GM23338 (cell line): Measurements from ENCODE around the gene CASQ2. TPM values are rescaled to one million over a fixed set of nuclear protein-coding genes. Genes with fewer than 3 reads are reported as not detected.

Source experiments
- ATAC-seq: fragments of 200-7000 bp; cut with Tn5 transposase; 3 replicates; pipeline ENCODE4 v1.9.1; 2020
- DNase-seq: peaks from one replicate; pipeline ENCODE4 v3.0.0-alpha.2; 2015; ENCODE audit warnings: low spot score
- H2AFZ ChIP-seq: fragments of 200-600 bp; sonication (generic); 2 replicates; pipeline ENCODE4 v1.8.0; 2016; ENCODE audit warnings: antibody characterized with exemption, mild to moderate bottlenecking, moderate library complexity
- H3F3A ChIP-seq: fragments of 200-600 bp; sonication (generic); replicated peaks from 2 replicates; pipeline ENCODE4 v1.8.0; 2017; ENCODE audit warnings: antibody characterized with exemption, mixed run types, low read depth
- H3K27ac ChIP-seq: fragments of 200-600 bp; sonication (generic); 2 replicates; pipeline ENCODE4 v1.6.1; 2016; ENCODE audit warnings: low read depth
- H3K27me3 ChIP-seq: fragments of 200-600 bp; sonication (generic); 2 replicates; pipeline ENCODE4 v1.8.0; 2016; ENCODE audit warnings: mild to moderate bottlenecking, mixed run types, moderate library complexity; ENCODE audit not compliant: insufficient read depth
- H3K36me3 ChIP-seq: fragments of 200-600 bp; sonication (generic); 2 replicates; pipeline ENCODE4 v1.8.0; 2016; ENCODE audit warnings: mild to moderate bottlenecking; ENCODE audit not compliant: insufficient read depth
- H3K4me1 ChIP-seq: fragments of 200-600 bp; sonication (generic); 2 replicates; pipeline ENCODE4 v1.8.0; 2016; ENCODE audit warnings: mild to moderate bottlenecking, moderate library complexity; ENCODE audit not compliant: insufficient read depth
- H3K4me2 ChIP-seq: fragments of 200-600 bp; sonication (generic); 2 replicates; pipeline ENCODE4 v1.7.1; 2017; ENCODE audit warnings: mixed run types
- H3K4me3 ChIP-seq: fragments of 200-600 bp; sonication (generic); 2 replicates; pipeline ENCODE4 v1.6.1; 2016; ENCODE audit warnings: mixed run types
- H3K79me2 ChIP-seq: fragments of 200-600 bp; sonication (generic); replicated peaks from 2 replicates; pipeline ENCODE4 v1.8.0; 2017; ENCODE audit warnings: mild to moderate bottlenecking; ENCODE audit not compliant: insufficient read depth
- H3K9me2 ChIP-seq: fragments of 200-600 bp; sonication (generic); 2 replicates; pipeline ENCODE4 v1.8.0; 2017; ENCODE audit not compliant: insufficient read depth
- H4K20me1 ChIP-seq: fragments of 200-600 bp; sonication (generic); replicated peaks from 2 replicates; pipeline ENCODE4 v1.8.0; 2017; ENCODE audit warnings: mild to moderate bottlenecking; ENCODE audit not compliant: insufficient read depth
- H3K27ac Mint-ChIP-seq: 2 replicates; pipeline ENCODE4 v1.8.0; 2020; ENCODE audit warnings: inconsistent platforms, mild to moderate bottlenecking, moderate library complexity, mixed read lengths
- H3K27me3 Mint-ChIP-seq: 3 replicates; pipeline ENCODE4 v1.8.0; 2022; ENCODE audit warnings: low read depth, mild to moderate bottlenecking, moderate library complexity, mixed read lengths, inconsistent platforms; ENCODE audit not compliant: insufficient read depth, poor library complexity
- H3K36me3 Mint-ChIP-seq: 3 replicates; pipeline ENCODE4 v1.8.0; 2021; ENCODE audit warnings: low read depth, mild to moderate bottlenecking, inconsistent platforms, moderate library complexity, mixed read lengths
- H3K4me1 Mint-ChIP-seq: 3 replicates; pipeline ENCODE4 v1.8.0; 2020; ENCODE audit warnings: mild to moderate bottlenecking, inconsistent platforms, mixed read lengths
- H3K4me3 Mint-ChIP-seq: 3 replicates; pipeline ENCODE4 v1.8.0; 2021; ENCODE audit warnings: moderate library complexity, mild to moderate bottlenecking, inconsistent platforms, mixed read lengths
- H3K9me3 Mint-ChIP-seq: 3 replicates; pipeline ENCODE4 v1.8.0; 2020; ENCODE audit warnings: moderate library complexity, mild to moderate bottlenecking, inconsistent platforms, mixed read lengths
- CTCF ChIP-seq, 2 experiments: fragments of 200-600 bp in 1 of 2; sonication (generic) in 1 of 2; conservative IDR thresholded peaks; 2 replicates each; pipeline versions ENCODE4 v1.5.1 to v1.6.1; 2016 to 2017; ENCODE audit warnings: antibody characterized with exemption in 2 of 2, low read depth in 2 of 2, mild to moderate bottlenecking in 2 of 2, moderate library complexity in 1 of 2
- EZH2 ChIP-seq: fragments of 200-600 bp; sonication (generic); IDR thresholded peaks from one replicate; pipeline ENCODE4 v1.8.0; 2017; ENCODE audit warnings: antibody characterized with exemption, mild to moderate bottlenecking, low read depth; ENCODE audit not compliant: unreplicated experiment
- EZH2phosphoT487 ChIP-seq: fragments of 200-600 bp; sonication (generic); IDR thresholded peaks from one replicate; pipeline ENCODE4 v1.8.1; 2018; ENCODE audit warnings: antibody characterized with exemption; ENCODE audit not compliant: unreplicated experiment
- JUNB ChIP-seq: IDR thresholded peaks from one replicate; pipeline ENCODE4 v1.6.1; 2016; ENCODE audit warnings: antibody characterized with exemption; ENCODE audit not compliant: unreplicated experiment
- NANOG ChIP-seq: IDR thresholded peaks from 2 replicates; pipeline ENCODE4 v1.6.1; 2016; ENCODE audit warnings: antibody characterized with exemption, borderline replicate concordance
- POLR2AphosphoS5 ChIP-seq: IDR thresholded peaks from 2 replicates; pipeline ENCODE4 v1.6.1; 2016; ENCODE audit warnings: antibody characterized with exemption, low read depth
- STAT1 ChIP-seq: IDR thresholded peaks from one replicate; pipeline ENCODE4 v1.6.1; 2016; ENCODE audit warnings: antibody characterized with exemption; ENCODE audit not compliant: unreplicated experiment
- ZNF114 ChIP-seq: fragments of 250-450 bp; sonication (Bioruptor Pico); IDR thresholded peaks from 2 replicates; pipeline ENCODE4 v1.5.0; 2020; ENCODE audit warnings: mild to moderate bottlenecking, moderate library complexity
- ZNF331 ChIP-seq: fragments of 250-450 bp; sonication (Bioruptor Pico); IDR thresholded peaks from 2 replicates; pipeline ENCODE4 v1.5.0; 2020; ENCODE audit warnings: low read depth, mild to moderate bottlenecking, moderate library complexity
- polyA plus RNA-seq: library from polyadenylated mRNA; unstranded; fragments of >200 nt; fragmentation: Nextera tagmentation; extraction: Ambion mirVana; gene quantifications from 2 replicates; pipeline ENCODE4 v1.2.1, GENCODE V29; 2016
- total RNA-seq: library from RNA; depleted of rRNA; stranded (reverse); fragments of >200 nt; shearing (Covaris generic); gene quantifications from 2 replicates; pipeline ENCODE4 v1.2.3, GENCODE V29; 2014
- TF ChIP-seq, protein P1 (sequence below): IDR thresholded peaks from 2 replicates; pipeline ENCODE4 v1.6.1; 2016; ENCODE audit warnings: antibody characterized with exemption
- TF ChIP-seq, protein P2 (sequence below): IDR thresholded peaks from one replicate; pipeline ENCODE4 v1.6.1; 2018; ENCODE audit warnings: antibody characterized with exemption; ENCODE audit not compliant: unreplicated experiment

CASQ2 gene
- total and polyA plus RNA-seq, 2 experiments from 2014 or later: not detected

DNA sequence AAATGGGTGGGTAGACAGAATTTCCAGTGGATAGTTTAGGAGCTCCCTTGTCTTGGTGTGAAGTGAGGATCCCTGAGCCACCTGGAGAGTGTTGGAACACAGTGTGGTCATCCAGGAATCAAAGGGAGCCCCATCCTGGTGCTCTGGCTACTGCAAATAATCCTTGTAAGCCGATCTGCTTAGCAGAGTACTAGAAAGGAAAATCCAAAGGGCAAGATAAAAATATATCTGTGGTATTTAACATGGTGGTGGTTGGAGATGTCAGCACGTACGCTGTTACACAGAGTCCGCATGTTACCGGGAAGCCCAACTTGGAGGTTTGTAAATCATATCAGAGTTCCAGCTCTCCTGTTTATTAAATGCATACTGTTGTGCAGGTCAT, 87.8 kb downstream of the CASQ2 start (continued):
- TF ChIP-seq ZNF331 (no peak), EZH2phosphoT487 (no peak), NANOG (no peak), STAT1 (no peak)

DNA sequence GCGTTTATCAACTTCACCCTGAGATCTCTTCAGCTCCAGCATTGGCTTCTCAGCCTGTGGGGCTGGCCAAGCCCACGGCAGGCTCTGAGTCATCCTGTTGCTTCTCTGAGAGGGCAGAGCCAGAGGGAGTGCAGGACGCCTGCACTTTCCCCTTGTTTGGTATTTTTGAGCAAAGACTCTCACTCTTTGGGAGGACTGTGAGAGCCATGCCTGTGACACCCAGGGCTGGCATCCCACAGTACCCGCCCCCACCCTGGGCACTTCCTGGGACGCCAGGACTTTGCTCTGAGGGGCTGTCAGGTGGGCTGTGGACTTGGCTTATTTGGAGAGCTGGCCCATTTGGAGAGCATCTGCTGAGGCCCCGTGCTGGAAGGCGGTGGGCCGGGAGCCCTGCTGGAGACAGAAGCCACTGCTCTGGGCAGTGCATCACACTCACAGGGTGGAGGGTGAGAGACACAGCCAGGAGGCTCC, 89.3 kb downstream of the CASQ2 start:
- Histone ChIP-seq H3K4me1 (no peaks in the 10 kb centered on the region), H3K27me3 (no peaks in the 10 kb centered on the region), H4K20me1 (peaks cover 9% of the 10 kb centered on the region; the same call in 1 of the 2 replicates), H3K4me2 (no peak overlapping the region), H3K4me3 (no peak overlapping the region), H3K9me2 (no peaks in the 10 kb centered on the region), H3K79me2 (peaks cover 6% of the 10 kb centered on the region; the same call in 1 of the 2 replicates), H3K27ac (no peak overlapping the region), H2AFZ (no peak overlapping the region), H3K36me3 (no peaks in the 10 kb centered on the region), H3F3A (no peaks in the 10 kb centered on the region)
- peaks cover 10% of the 10 kb centered on the region for H3K4me1 Mint-ChIP-seq
- 0 out of 2 replicates have a peak overlapping the region, but pooled peaks have one; percentile 18 for H3K27ac Mint-ChIP-seq
- peaks cover 7% of the 10 kb centered on the region for H3K36me3 Mint-ChIP-seq
- ATAC-seq: no peak; the same call in 2 of the 3 replicates
- DNase-seq: no peak
- H3K4me3 Mint-ChIP-seq: no peak overlapping the region
- TF ChIP-seq NANOG: no peak
- TF ChIP-seq JUNB: no peak
- TF ChIP-seq, protein P1, sequence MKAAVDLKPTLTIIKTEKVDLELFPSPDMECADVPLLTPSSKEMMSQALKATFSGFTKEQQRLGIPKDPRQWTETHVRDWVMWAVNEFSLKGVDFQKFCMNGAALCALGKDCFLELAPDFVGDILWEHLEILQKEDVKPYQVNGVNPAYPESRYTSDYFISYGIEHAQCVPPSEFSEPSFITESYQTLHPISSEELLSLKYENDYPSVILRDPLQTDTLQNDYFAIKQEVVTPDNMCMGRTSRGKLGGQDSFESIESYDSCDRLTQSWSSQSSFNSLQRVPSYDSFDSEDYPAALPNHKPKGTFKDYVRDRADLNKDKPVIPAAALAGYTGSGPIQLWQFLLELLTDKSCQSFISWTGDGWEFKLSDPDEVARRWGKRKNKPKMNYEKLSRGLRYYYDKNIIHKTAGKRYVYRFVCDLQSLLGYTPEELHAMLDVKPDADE: no peak
- TF ChIP-seq STAT1: no peak
- TF ChIP-seq EZH2phosphoT487: no peak
- H3K27me3 Mint-ChIP-seq: peaks cover 4% of the 10 kb centered on the region
- H3K9me3 Mint-ChIP-seq: no peaks in the 10 kb centered on the region

GRCh38 chr1:115678141-115678540, 90.4 kb downstream of the CASQ2 start:
- no peaks in the 10 kb centered on the region for H3K4me1 ChIP-seq
- H4K20me1 ChIP-seq: peaks cover 7% of the 10 kb centered on the region; the same call in 1 of the 2 replicates
- no peaks in the 10 kb centered on the region for H3K27me3 ChIP-seq
- no peak overlapping the region for H3K4me2 ChIP-seq
- no peaks in the 10 kb centered on the region for H3K9me3 Mint-ChIP-seq
- no peak overlapping the region for H2AFZ ChIP-seq
- H3K27me3 Mint-ChIP-seq: peaks cover 2% of the 10 kb centered on the region
- no peak for TF ChIP-seq EZH2
- TF ChIP-seq ZNF114: no peak
- TF ChIP-seq ZNF331: no peak
- TF ChIP-seq, protein P1: no peak
- TF ChIP-seq NANOG: no peak
- no peak for TF ChIP-seq JUNB
- TF ChIP-seq, protein P2, sequence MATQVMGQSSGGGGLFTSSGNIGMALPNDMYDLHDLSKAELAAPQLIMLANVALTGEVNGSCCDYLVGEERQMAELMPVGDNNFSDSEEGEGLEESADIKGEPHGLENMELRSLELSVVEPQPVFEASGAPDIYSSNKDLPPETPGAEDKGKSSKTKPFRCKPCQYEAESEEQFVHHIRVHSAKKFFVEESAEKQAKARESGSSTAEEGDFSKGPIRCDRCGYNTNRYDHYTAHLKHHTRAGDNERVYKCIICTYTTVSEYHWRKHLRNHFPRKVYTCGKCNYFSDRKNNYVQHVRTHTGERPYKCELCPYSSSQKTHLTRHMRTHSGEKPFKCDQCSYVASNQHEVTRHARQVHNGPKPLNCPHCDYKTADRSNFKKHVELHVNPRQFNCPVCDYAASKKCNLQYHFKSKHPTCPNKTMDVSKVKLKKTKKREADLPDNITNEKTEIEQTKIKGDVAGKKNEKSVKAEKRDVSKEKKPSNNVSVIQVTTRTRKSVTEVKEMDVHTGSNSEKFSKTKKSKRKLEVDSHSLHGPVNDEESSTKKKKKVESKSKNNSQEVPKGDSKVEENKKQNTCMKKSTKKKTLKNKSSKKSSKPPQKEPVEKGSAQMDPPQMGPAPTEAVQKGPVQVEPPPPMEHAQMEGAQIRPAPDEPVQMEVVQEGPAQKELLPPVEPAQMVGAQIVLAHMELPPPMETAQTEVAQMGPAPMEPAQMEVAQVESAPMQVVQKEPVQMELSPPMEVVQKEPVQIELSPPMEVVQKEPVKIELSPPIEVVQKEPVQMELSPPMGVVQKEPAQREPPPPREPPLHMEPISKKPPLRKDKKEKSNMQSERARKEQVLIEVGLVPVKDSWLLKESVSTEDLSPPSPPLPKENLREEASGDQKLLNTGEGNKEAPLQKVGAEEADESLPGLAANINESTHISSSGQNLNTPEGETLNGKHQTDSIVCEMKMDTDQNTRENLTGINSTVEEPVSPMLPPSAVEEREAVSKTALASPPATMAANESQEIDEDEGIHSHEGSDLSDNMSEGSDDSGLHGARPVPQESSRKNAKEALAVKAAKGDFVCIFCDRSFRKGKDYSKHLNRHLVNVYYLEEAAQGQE: no peak
- no peak for TF ChIP-seq POLR2AphosphoS5
- no peak for TF ChIP-seq CTCF (conservative IDR thresholded peaks at IDR 0.05; ENCODE audit: low read depth in 2 of 2)
- peak overlapping the region; percentile 85 for H3K27ac Mint-ChIP-seq
- no peaks in the 10 kb centered on the region for H3K9me2 ChIP-seq
- H3K36me3 Mint-ChIP-seq: no peaks in the 10 kb centered on the region; the same call in 1 of the 3 replicates
- ATAC-seq (no peak), DNase-seq (no peak)
- peaks cover 6% of the 10 kb centered on the region; the same call in 1 of the 2 replicates for H3K79me2 ChIP-seq
- peak overlapping the region; percentile 69; the same call in 1 of the 2 replicates for H3K27ac ChIP-seq
- no peaks in the 10 kb centered on the region for H3K36me3 ChIP-seq
- no peak overlapping the region for H3K4me3 Mint-ChIP-seq
- peaks cover 10% of the 10 kb centered on the region for H3K4me1 Mint-ChIP-seq
- no peaks in the 10 kb centered on the region for H3F3A ChIP-seq
- H3K4me3 ChIP-seq: no peak overlapping the region
